Activated B cell treated with CpG ODN at 0.5 μM for 24 hours (primary cell): ENCODE measurements around the gene MNX1. TPM values are rescaled to one million over a fixed set of nuclear protein-coding genes. Genes with fewer than 3 reads are reported as not detected.

Experiments
- ATAC-seq: fragments of 200-7000 bp; cut with Tn5 transposase; one replicate; pipeline ENCODE4 v1.10.0; 2021; ENCODE audit warnings: low read depth, mild to moderate bottlenecking, moderate library complexity
- CTCF ChIA-PET: fragments of 350-600 bp; sonication (Branson Sonifier 250); formaldehyde crosslinking; loops from one replicate; lab custom pipeline; 2021; ENCODE audit warnings: antibody characterized with exemption; lab: Charles Lee
- POLR2A ChIA-PET: fragments of 350-600 bp; sonication (Branson Sonifier 250); formaldehyde crosslinking; loops from one replicate; lab custom pipeline; 2021; ENCODE audit warnings: antibody characterized with exemption; lab: Charles Lee
- DNase-seq: peaks from one replicate; pipeline ENCODE4 v3.0.0; 2022
- H3K27ac Mint-ChIP-seq: one replicate; pipeline ENCODE4 v1.8.0; 2020; ENCODE audit warnings: mixed read lengths
- H3K27me3 Mint-ChIP-seq: one replicate; pipeline ENCODE4 v1.8.0; 2021; ENCODE audit warnings: mixed read lengths
- H3K36me3 Mint-ChIP-seq: one replicate; pipeline ENCODE4 v1.8.0; 2021; ENCODE audit warnings: low read depth, mixed read lengths
- H3K4me1 Mint-ChIP-seq: one replicate; pipeline ENCODE4 v1.8.0; 2021; ENCODE audit warnings: mixed read lengths
- H3K4me3 Mint-ChIP-seq: one replicate; pipeline ENCODE4 v1.8.0; 2020; ENCODE audit warnings: mild to moderate bottlenecking, mixed read lengths
- H3K9me3 Mint-ChIP-seq: one replicate; pipeline ENCODE4 v1.8.0; 2020; ENCODE audit warnings: mixed read lengths
- intact Hi-C: fragments of 100-400 bp; cut with micrococcal nuclease; formaldehyde crosslinking; loops from one replicate; pipeline ENCODE4 v1.15.1; 2024
- total RNA-seq: library from RNA; stranded (reverse); gene quantifications from 2 replicates; pipeline ENCODE4 v1.2.3, GENCODE V29; 2022
- TF ChIP-seq, protein P1 (sequence below): fragments of 200-600 bp; IDR thresholded peaks from one replicate; pipeline ENCODE4 v1.8.0; 2022; ENCODE audit warnings: antibody characterized with exemption, mild to moderate bottlenecking

Gene MNX1
- total RNA-seq, 1 donor from 2014 or later: not detected

DNA sequence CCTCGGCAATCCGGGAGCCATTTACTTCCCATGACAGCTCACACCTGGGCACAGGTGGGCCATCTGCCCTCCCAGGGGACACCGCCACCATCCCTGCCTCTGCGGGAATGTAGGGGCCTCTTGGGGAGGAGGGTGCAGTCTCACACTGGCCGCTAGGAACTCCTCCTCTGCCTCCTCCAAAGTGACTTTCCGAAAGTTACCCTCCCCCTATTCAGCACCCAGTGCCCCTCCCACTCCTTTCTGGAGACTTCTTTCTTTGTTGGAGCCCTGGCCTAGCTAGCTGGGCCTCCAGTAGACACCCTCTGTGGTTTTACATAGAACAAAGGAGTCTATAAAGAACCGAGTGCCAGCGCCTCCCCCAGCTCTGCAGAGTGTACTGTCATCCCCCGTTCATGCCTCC, 45.8 kb upstream of the MNX1 start:
- ChIA-PET CTCF (no interaction called here), POLR2A (no interaction called here)
- Mint-ChIP-seq H3K4me3 (no peak overlapping the region), H3K36me3 (no peaks in the 10 kb centered on the region), H3K27me3 (peaks cover 13% of the 10 kb centered on the region), H3K27ac (no peak overlapping the region), H3K9me3 (peaks cover 7% of the 10 kb centered on the region), H3K4me1 (no peaks in the 10 kb centered on the region)
- ATAC-seq (no peak), DNase-seq (no peak)
- TF ChIP-seq, protein P1, sequence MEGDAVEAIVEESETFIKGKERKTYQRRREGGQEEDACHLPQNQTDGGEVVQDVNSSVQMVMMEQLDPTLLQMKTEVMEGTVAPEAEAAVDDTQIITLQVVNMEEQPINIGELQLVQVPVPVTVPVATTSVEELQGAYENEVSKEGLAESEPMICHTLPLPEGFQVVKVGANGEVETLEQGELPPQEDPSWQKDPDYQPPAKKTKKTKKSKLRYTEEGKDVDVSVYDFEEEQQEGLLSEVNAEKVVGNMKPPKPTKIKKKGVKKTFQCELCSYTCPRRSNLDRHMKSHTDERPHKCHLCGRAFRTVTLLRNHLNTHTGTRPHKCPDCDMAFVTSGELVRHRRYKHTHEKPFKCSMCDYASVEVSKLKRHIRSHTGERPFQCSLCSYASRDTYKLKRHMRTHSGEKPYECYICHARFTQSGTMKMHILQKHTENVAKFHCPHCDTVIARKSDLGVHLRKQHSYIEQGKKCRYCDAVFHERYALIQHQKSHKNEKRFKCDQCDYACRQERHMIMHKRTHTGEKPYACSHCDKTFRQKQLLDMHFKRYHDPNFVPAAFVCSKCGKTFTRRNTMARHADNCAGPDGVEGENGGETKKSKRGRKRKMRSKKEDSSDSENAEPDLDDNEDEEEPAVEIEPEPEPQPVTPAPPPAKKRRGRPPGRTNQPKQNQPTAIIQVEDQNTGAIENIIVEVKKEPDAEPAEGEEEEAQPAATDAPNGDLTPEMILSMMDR: no peak
- intact Hi-C loops: no loop called here

GRCh38 chr7:157054927-157055326, 44.5 kb upstream of the MNX1 start:
- ChIA-PET CTCF (no interaction called here), POLR2A (no interaction called here)
- TF ChIP-seq, protein P1: no peak
- DNase-seq (no peak), ATAC-seq (no peak)
- H3K27me3 Mint-ChIP-seq: peaks cover 16% of the 10 kb centered on the region
- no peak overlapping the region for H3K4me3 Mint-ChIP-seq
- H3K9me3 Mint-ChIP-seq: peaks cover 7% of the 10 kb centered on the region
- intact Hi-C loops: no loop called here
- no peak overlapping the region for H3K27ac Mint-ChIP-seq
- no peaks in the 10 kb centered on the region for H3K4me1 Mint-ChIP-seq
- H3K36me3 Mint-ChIP-seq: no peaks in the 10 kb centered on the region

DNA sequence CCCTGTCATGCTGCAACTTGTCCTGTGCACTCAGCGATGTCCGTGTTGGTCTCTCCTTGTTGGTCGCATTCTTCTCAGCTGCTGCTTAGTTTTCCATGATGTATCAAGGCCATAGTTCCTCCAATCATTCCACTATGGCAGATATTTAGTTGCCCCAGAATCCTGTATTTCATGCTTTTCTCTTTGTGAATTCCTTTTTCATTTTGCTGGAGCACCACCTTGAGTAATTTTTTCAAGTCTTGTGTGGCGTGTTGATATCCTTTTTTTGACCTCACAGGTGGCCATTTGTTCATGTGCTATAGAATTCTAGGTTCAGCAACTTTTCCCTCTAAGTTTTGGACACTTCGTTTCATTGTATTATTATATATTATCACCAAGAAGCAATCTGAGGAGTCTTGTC, 42.7 kb upstream of the MNX1 start:
- Mint-ChIP-seq H3K4me1 (no peaks in the 10 kb centered on the region), H3K27me3 (peaks cover 13% of the 10 kb centered on the region), H3K9me3 (peaks cover 7% of the 10 kb centered on the region), H3K27ac (no peak overlapping the region), H3K4me3 (no peak overlapping the region), H3K36me3 (no peaks in the 10 kb centered on the region)
- POLR2A ChIA-PET: no interaction called here
- intact Hi-C loops: no loop called here
- DNase-seq (no peak), ATAC-seq (no peak)
- CTCF ChIA-PET: no interaction called here
- TF ChIP-seq, protein P1: no peak

- H3K4me3 Mint-ChIP-seq: no peak overlapping the region
- no peaks in the 10 kb centered on the region for H3K9me3 Mint-ChIP-seq
- no peaks in the 10 kb centered on the region for H3K36me3 Mint-ChIP-seq
- intact Hi-C loops: no loop called here
- H3K4me1 Mint-ChIP-seq: no peaks in the 10 kb centered on the region
- TF ChIP-seq, protein P1: no peak
- CTCF ChIA-PET: no interaction called here
- no peak for ATAC-seq
- POLR2A ChIA-PET: no interaction called here
- DNase-seq: no peak
- no peak overlapping the region for H3K27ac Mint-ChIP-seq
- H3K27me3 Mint-ChIP-seq: peaks cover 8% of the 10 kb centered on the region
These were observed 36.7 kb upstream of the MNX1 start for GRCh38 chr7:157047148-157047547.

DNA sequence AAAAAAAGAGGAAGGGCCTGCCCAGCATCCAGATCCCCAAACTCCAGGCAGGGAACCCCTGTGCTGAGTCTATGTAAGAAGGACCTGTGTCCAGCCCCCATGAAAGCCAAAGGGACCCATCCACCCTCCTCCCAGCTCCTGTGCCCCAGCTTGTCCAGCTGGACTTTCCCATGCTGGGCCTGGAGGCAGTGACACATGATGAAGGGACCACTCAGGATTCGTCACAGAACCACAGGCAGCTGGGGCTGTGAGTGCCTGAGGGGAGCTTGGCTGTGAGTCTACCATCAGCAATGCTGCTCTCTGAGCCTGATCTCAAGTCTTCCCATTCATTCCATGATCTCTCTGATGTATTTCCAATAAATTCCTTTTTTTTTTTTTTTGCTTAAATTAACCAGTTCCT, 36.2 kb upstream of the MNX1 start:
- TF ChIP-seq, protein P1: no peak
- H3K27me3 Mint-ChIP-seq: peaks cover 11% of the 10 kb centered on the region
- no peak overlapping the region for H3K4me3 Mint-ChIP-seq
- POLR2A ChIA-PET: no interaction called here
- ATAC-seq (no peak), DNase-seq (no peak)
- H3K36me3 Mint-ChIP-seq: no peaks in the 10 kb centered on the region
- no peak overlapping the region for H3K27ac Mint-ChIP-seq
- H3K4me1 Mint-ChIP-seq: no peaks in the 10 kb centered on the region
- intact Hi-C loops: no loop called here
- H3K9me3 Mint-ChIP-seq: no peaks in the 10 kb centered on the region
- CTCF ChIA-PET: no interaction called here
